OCI-LY1 (cell line): ENCODE data around the gene FTSJ3.

Experiments used
- CTCF ChIP-seq: fragments of 200-600 bp; sonication (generic), shearing (Covaris generic); IDR thresholded peaks from 2 replicates; pipeline ENCODE4 v1.5.1; 2017; ENCODE audit warnings: mild to moderate bottlenecking, antibody characterized with exemption, low read length, moderate library complexity, mixed read lengths
- EZH2 ChIP-seq: fragments of 200-600 bp; sonication (generic), shearing (Covaris generic); IDR thresholded peaks from 2 replicates; pipeline ENCODE4 v1.8.0; 2017; ENCODE audit warnings: borderline replicate concordance, mixed run types, mild to moderate bottlenecking, antibody characterized with exemption, low read length, moderate library complexity, mixed read lengths

GRCh38 chr17:63854709-63855108 is 27.2 kb upstream of the FTSJ3 start:
- no peak for TF ChIP-seq CTCF
- TF ChIP-seq EZH2, result no peak
